Loucy (cell line): ENCODE measurements around the gene HMGN4.

Experiments
- EZH2phosphoT487 ChIP-seq: fragments of 200-600 bp; IDR thresholded peaks from 2 replicates; pipeline ENCODE4 v1.6.1; 2018; ENCODE audit warnings: antibody characterized with exemption, mild to moderate bottlenecking, moderate library complexity, borderline replicate concordance
- TF ChIP-seq, protein P1 (sequence below): fragments of 200-600 bp; sonication (generic); conservative IDR thresholded peaks from 2 replicates; pipeline ENCODE4 v1.5.1; 2014; ENCODE audit warnings: mild to moderate bottlenecking, antibody characterized with exemption, low read length

DNA sequence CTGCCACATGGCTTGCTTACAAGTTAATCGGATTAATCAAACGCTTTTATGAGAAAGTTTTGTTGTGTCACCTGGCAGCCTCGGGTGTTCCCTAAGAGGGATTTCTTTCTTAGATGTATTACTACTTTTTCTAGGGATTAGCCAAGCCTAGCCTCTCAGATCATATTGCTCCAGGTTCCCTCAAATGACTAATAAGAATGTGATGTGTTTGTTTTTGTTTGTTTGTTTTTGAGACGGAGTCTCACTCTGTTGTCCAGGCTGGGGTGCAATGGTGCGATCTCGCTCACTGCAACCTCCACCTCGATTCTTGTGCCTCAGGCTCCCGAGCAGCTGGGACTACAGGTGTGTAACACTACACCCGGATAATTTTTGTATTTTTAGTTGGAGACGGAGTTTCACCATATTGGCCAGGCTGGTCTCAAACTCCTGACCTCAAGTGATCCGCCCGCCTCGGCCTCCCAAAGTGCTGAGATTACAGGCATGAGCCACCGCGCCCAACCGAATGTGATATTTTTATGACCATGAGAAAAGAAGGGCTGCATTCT lies 977 bp downstream of the HMGN4 start:
- TF ChIP-seq, protein P1, sequence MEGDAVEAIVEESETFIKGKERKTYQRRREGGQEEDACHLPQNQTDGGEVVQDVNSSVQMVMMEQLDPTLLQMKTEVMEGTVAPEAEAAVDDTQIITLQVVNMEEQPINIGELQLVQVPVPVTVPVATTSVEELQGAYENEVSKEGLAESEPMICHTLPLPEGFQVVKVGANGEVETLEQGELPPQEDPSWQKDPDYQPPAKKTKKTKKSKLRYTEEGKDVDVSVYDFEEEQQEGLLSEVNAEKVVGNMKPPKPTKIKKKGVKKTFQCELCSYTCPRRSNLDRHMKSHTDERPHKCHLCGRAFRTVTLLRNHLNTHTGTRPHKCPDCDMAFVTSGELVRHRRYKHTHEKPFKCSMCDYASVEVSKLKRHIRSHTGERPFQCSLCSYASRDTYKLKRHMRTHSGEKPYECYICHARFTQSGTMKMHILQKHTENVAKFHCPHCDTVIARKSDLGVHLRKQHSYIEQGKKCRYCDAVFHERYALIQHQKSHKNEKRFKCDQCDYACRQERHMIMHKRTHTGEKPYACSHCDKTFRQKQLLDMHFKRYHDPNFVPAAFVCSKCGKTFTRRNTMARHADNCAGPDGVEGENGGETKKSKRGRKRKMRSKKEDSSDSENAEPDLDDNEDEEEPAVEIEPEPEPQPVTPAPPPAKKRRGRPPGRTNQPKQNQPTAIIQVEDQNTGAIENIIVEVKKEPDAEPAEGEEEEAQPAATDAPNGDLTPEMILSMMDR: no peak
- TF ChIP-seq EZH2phosphoT487: no peak
